GM21381 (cell line): ENCODE data around the gene STK10.
"Not testable (repeated sequence)": the region's sequence is repeated elsewhere in the genome, so short reads cannot be mapped to it uniquely, and the experiment has no call there.

Source experiments
- ATAC-seq: cut with Tn5 transposase; IDR thresholded peaks from one replicate; pipeline ENCODE4 v1.9.1; 2021; ENCODE audit warnings: mild to moderate bottlenecking, moderate library complexity; ENCODE audit not compliant: unreplicated experiment

STK10 gene

GRCh38 chr5:172029876-172030275 lies 158.1 kb downstream of the STK10 start:
- no peak for ATAC-seq

GRCh38 chr5:172028167-172028566 lies 159.9 kb downstream of the STK10 start:
- ATAC-seq, result no peak

- ATAC-seq, result not testable (repeated sequence)
Measured at GRCh38 chr5:172020110-172020786, 167.8 kb downstream of the STK10 start.

GRCh38 chr5:172015346-172015745 lies 172.7 kb downstream of the STK10 start:
- no peak for ATAC-seq

- no peak for ATAC-seq
Measured at GRCh38 chr5:172010278-172010677, 177.7 kb downstream of the STK10 start.

- no peak for ATAC-seq
Measured at GRCh38 chr5:172009536-172010270, 178.3 kb downstream of the STK10 start.

GRCh38 chr5:172008689-172009141 lies 179.3 kb downstream of the STK10 start:
- ATAC-seq, result no peak

GRCh38 chr5:172008111-172008455 lies 179.9 kb downstream of the STK10 start:
- no peak for ATAC-seq

- no peak for ATAC-seq
Measured at GRCh38 chr5:172007175-172008110, 180.6 kb downstream of the STK10 start.

- ATAC-seq, result peak; percentile 82
Measured at GRCh38 chr5:172006321-172007174, 181.5 kb downstream of the STK10 start, which contains the start of gene FBXW11. Gene FBXW11, minus strand, starts transcription at chr5:172006638. Its CDS starts 136 bp downstream, at chr5:172006502.

- ATAC-seq, result peak; percentile 1
Measured at GRCh38 chr5:172005708-172006320, 182.2 kb downstream of the STK10 start.

- ATAC-seq, result no peak
Measured at GRCh38 chr5:172004824-172005237, 183.2 kb downstream of the STK10 start.

- no peak for ATAC-seq
Measured at GRCh38 chr5:172003746-172004145, 184.3 kb downstream of the STK10 start.

GRCh38 chr5:172002840-172003512 lies 185.0 kb downstream of the STK10 start:
- no peak for ATAC-seq

- ATAC-seq, result no peak
Measured at GRCh38 chr5:172002310-172002709, 185.7 kb downstream of the STK10 start.

- ATAC-seq, result peak; percentile 47
Measured at GRCh38 chr5:171999877-172000276, 188.1 kb downstream of the STK10 start.

- no peak for ATAC-seq
Measured at GRCh38 chr5:171999100-171999499, 188.9 kb downstream of the STK10 start.

GRCh38 chr5:171997011-171997410 lies 191.0 kb downstream of the STK10 start:
- ATAC-seq, result no peak

GRCh38 chr5:171992813-171993212 lies 195.2 kb downstream of the STK10 start:
- ATAC-seq, result no peak
